GM18526 (cell line): ENCODE measurements around the gene NR3C1.

Experiments
- POLR2A ChIP-seq: IDR thresholded peaks from 3 replicates; pipeline ENCODE4 v1.6.1; 2011; ENCODE audit not compliant: insufficient read length; ENCODE audit errors: extremely low read depth

NR3C1 gene

GRCh38 chr5:143405849-143406098 is 2.3 kb upstream of the NR3C1 start:
- no peak for TF ChIP-seq POLR2A

GRCh38 chr5:143405063-143405848 is 1.8 kb upstream of the NR3C1 start:
- peak; percentile 78 for TF ChIP-seq POLR2A

- no peak for TF ChIP-seq POLR2A
Observed at GRCh38 chr5:143404416-143405062, 1.1 kb upstream of the NR3C1 start.

- TF ChIP-seq POLR2A: no peak
Observed at GRCh38 chr5:143403334-143403592, 223 bp downstream of the NR3C1 start.

- TF ChIP-seq POLR2A: no peak
Observed at GRCh38 chr5:143402553-143403333, 743 bp downstream of the NR3C1 start.

- TF ChIP-seq POLR2A: no peak
Observed at GRCh38 chr5:143402017-143402552, 1.4 kb downstream of the NR3C1 start.

- TF ChIP-seq POLR2A: no peak
Observed at GRCh38 chr5:143401227-143402016, 2.1 kb downstream of the NR3C1 start.

- TF ChIP-seq POLR2A: no peak
Observed at GRCh38 chr5:143400541-143401226, 2.8 kb downstream of the NR3C1 start.

GRCh38 chr5:143399616-143400540 is 3.6 kb downstream of the NR3C1 start:
- TF ChIP-seq POLR2A: no peak

GRCh38 chr5:143398451-143399237 is 4.8 kb downstream of the NR3C1 start:
- no peak for TF ChIP-seq POLR2A

- no peak for TF ChIP-seq POLR2A
Observed at GRCh38 chr5:143398053-143398355, 5.5 kb downstream of the NR3C1 start.

GRCh38 chr5:143397302-143398052 is 6.0 kb downstream of the NR3C1 start:
- no peak for TF ChIP-seq POLR2A
